Activated CD4-positive, alpha-beta T cell treated with anti-CD3 and anti-CD28 coated beads for 1 hour (primary cell): ENCODE results near the gene MISP.

ENCODE experiments used
- DNase-seq: peaks from one replicate; pipeline ENCODE4 v3.0.0-alpha.2; 2020

The MISP gene

DNA sequence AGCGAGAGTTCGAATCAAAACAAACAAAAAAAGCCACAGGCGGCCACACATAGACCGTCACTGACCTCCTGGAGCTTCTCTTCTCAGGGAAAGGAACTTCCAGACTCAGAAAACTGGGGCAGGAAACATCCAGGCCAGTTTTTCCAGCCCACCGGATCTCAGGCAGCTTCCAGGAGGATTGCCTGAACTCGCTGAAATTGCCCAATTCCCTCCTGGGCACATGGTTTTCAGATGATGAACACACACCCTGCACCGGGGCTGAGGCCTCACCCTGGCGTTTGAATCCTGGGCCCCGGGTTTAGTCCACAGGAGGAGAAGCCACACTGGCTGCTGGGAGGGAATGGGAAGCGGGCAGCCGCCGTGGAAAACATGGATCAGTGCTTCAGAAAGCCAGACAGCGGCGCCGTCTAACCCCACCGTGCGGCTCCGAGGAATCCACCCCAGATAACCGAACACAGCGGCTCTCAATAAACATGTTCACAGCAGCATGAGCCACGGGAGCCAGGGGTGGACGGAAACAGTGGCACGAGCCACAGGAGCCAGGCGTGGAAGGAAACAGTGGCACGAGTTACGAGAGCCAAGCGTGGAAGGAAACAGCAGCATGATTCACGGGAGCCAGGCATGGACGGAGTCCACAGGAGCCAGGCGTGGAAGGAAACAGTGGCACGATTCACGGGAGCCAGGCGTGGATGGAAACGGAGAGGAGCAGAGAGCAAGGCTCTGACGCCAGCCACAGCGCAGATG is 28.2 kb downstream of the MISP start:
- DNase-seq, result no peak

DNA sequence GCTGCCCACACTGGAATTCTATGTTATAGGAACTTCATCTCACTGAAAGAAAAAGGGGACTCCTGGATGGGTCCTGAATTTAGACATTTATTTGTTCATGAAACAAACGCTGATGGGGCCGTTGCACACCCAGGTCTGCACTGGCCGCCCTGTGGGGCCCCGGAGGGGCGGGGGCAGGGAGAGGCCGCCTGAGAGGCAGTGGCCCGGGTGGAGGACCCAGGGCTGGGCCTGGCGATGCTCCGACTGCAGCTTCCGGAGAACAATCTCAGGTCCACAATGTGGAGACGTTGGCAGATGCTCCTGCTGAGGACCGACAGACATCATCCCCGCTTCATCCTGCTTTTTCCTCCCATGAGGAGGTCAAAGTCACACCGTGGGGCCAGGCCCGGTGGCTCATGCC is 30.0 kb downstream of the MISP start:
- DNase-seq, result no peak

DNA sequence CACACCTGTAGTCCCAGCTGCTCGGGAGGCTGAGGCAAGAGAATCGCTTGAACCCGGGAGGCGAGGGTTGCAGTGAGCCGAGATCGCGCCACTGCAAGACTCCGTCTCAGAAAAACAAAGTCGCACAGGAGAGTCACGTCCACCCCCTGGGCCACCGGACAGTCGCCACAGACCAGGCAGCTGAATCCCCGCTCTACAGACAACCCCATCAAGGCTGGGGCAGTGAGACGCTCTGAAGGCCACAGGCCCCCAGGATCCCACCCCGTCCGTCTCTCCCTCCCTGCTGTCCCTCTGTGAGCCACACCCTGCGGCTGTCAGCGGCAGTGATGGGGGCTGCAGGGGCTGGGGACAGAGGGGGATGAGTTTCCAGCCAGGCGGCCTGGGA is 30.9 kb downstream of the MISP start:
- no peak for DNase-seq

DNA sequence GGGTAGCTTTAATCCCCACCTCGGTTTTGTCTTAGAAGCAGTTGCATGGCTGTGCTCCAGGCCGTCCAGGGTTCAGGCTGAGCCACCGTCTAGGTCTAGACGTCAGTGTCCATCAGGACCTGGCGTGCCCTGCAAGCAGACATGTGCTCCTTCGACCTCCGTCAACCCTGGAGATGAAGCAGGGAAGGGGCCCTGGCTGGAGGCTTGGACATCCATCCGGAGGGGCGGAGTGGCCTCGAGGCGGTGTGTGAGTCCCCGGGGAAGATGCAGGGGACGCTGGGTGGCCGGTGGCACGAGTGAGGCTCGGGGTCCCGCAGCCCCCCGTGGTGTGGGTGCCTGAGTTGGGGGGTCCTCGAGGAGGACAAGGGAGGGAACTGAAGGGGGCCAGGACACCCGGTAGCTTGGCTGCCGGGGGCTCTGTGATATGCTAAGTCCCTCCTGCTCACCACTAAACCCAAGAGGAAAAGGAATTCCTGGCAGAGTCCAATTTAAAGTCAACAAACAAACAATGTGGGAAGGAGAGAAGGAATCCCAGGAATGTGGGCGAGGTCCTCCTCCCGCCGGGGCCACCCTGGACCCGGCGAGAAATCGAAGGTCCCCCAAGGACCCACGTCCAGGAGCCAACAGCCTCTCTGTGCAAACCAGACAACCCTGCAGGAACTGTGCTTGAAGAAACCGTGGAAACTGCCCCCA is 31.4 kb downstream of the MISP start:
- DNase-seq, result no peak

DNA sequence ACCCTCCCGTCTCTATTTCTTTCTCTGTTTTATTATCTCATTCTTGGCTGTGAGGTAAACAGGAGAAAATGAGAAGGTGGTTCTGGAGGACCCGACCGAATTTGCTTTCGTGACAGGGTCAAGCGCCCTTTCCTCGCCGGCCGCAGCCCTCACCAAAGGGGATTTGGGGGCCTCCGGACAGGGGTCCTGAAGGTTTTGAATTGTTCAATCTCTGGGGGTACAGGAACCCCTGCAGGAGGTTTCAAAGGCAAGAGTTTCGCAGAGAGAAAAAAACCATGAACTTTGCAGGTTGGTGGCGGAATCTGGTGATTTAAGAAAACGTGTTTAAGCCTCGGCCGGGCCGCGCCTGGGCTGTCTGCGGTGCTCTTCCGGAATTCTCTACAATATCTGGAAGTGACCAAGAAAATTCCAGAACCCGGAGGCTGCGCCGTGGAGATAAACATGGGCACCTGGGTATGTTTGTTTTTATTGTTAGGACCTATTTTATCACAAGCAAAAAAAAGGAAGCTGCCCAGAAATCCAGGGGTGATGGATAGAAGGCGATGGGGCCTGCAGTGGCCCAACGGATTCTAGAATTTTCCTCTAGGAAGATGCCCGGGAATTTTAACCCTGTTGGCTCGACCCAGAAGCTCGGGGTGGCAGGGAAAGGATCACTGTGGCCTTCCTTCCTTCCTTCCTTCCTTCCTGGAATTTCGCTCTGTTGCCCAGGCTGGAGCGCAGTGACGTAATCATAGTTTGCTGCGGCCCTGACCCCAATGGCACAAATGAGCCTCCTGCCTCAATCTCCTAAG is 32.2 kb downstream of the MISP start:
- no peak for DNase-seq

DNA sequence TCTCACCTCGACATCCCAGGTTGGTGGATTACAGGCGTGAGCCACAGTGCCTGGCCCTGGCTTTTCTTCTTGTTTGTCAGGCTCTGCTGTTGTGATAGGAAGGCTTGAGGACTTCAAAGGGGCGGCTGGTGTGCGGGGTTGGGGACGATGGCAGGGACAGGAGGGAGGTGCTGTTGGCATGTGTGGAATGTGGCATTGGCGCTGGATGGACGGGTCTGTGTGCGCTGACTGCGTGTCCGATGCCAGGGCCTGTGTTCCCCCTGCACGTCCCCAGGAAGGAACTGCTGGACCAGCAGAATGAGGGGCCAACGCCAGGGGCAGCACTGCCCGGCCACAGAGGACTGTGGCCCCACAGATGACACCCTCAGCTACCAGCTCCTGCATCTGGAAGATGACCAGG is 33.6 kb downstream of the MISP start:
- no peak for DNase-seq

DNA sequence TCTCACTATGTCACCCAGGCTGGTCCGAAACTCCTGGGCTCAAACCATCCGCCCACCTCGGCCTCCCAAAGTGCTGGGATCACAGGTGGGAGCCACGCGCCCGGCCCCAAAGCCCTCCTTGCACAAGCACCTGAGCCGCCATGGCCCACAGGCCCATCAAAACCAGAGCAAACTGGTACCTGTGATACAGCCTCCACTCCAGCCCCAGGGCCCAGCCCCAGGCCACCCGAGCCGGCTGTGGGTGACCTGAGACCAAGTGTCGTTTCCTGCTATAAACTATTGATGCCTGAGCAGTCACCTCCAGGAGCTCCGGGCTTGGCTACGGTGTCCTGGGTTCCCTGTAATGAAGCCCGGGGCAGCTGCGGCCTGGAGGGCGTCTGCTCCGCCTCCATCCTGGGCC is 36.6 kb downstream of the MISP start:
- no peak for DNase-seq

DNA sequence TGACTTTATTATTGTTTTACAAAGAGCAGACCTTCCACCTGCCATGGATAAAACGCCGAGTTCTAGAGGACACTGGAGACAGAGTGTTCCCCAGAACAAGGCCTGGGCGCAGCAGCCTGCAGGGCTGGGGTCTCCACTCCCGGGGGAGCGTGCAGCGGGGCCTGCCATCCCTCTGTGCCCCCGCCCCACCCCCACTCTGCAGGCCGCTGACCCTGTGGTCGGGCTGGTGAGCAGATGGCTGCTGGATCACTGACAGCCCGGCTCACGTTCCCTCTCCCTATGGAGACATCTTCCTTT is 37.7 kb downstream of the MISP start:
- DNase-seq, result no peak

DNA sequence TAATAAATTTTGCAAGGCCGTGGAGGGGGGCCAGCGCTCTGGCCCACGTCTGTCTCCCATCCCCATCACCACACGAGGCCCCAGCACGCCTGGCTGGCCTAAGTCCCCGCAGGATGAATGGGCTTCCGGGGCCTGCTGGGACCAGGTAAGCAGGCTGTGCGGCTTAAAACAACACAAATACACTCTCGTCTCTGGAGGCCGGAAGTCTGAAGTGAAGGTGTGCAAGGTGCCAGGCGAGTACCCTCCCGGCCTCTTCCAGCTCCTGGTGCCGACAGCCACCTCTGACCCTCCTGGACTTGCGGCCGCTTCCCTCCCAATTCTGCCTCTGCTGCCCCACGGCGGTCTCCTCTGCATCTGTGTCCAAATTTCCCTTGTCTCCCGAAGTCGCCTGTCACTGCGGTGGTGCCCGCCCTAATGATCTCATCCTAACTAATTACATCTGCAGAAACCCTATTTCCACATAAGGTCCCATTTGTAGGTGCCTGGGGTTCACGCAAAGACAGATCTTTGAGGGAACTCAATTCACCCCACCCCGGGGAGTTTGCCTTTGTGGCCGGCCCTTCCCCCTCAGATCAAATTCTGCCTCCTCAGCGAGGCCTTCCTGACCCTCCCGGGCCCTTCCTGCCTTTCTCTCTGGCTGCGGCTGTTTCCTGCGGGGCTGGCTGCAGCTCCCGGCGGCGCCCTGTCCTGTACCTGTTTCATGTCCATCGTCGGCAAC is 38.2 kb downstream of the MISP start:
- no peak for DNase-seq

DNA sequence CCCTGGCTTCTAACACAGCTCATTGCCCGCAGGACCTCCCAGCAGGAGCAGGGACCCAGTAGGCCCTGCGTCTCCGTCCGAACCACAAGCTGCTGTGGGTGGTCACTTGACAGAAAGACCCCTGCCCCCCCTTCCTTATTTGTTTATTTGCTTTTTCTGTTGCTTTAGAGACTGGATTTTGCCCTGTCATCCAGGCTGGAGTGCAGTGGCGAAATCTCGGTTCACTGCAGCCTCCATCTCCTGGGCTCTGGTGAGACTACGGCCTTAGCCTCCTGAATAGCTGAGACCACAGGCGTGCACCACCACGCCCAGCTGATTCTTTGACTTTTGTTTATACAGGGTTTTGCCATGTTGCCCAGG is 38.8 kb downstream of the MISP start:
- DNase-seq, result no peak

DNA sequence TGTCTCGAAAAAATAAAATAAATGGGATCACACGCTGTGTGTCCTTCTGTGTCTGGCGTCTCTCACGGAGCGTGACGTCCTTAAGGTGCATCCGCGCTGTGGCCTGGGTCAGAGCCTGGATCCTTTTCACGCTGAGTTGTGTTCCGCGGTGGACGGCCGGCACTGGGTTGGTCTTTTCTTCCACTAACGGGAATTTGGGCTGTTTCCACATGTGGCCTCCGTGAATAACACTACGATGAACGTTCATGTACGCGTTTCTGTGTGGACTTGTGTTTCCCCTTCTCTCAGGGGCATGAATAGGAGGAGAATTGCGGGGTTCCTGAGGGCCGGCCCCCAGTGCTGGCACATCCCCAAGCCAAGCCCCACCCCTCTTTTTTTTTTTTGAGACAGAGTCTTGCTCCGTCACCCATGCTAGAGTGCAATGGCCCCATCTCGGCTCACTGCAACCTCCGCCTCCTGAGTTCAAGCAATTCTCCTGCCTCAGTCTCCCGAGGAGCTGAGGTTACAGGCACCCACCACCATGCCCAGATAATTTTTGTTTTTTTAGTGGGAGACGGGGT is 40.2 kb downstream of the MISP start:
- no peak for DNase-seq

DNA sequence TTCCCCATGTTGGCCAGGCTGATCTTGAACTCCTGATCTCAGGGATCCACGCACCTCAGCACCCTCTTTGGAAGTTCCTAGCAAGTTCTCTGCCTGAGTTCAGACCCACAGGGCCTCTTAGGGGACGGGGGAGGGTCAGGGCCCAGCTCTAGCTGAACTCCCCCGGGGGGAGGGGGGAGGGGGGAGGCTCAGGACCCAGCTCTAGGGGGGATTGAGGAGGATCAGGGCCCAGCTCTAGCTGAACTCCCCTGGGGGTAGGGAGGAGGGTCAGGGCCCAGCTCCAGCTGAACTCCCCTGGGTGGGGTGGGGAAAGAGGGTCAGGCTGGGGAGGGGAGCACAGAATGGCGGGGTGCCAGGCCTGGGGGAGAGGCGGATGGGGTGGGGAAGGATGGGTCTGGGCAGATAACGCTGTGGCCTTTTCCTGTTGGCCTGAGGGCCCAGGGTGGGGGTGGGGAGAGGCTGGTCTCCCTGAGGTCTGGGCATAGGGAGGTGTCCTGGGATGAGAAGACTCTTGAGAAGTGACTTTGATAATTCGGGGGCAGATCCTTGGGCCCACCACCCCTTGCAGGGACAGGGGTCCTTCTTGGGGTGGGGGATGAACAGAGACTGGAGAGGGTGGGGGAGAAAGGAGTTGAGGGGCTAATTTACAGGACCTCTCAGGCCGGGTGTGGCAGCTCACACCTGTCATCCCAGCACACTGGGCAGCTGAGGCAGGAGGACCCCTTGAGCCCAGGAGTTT is 40.8 kb downstream of the MISP start:
- DNase-seq, result no peak

DNA sequence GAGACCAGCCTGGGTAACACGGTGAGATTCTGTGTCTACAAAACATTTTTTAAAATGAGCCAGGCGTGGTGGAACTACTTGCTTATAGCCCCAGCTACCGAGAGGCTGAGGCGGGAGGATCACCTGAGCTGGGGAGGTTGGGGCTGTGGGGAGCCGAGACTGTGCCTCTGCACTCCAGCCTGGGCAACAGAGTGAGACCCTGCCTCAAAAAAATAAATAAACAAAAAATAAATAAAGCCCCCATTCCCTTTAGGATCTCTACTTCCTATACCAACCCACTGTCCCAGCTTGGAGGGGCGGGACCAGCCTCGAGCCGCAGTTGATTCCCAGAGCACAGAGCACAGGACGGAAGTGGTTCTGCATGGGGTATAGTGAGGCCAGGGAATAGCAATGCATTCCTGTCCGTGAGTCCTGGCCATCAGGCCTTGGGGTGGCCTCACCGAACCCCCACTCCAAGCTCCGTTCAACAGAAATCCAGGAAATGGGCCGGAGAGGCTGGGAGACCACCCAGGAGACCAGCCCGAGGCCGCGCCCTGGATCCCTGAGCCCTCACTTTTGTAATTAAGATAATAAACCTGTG is 41.5 kb downstream of the MISP start:
- no peak for DNase-seq

DNA sequence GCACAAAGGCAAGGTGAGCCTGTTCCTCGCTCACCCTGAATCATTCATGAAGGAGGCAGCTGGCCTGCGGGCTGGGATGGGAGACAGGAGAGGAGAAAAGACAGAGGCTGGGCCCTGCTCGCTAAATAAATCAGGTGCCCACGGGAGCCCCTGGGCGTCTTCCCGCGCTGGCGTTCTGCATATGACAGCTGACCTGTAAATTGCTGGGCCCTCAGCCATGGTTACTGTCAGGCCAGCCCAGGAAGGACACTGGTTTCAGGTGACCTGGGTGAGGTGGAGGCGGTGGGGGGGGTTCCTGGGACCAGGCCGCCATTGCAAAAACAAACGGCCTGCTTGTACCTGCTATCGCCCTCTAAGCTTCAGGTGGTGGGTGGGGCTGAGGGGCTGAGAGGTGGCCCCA is 42.9 kb downstream of the MISP start:
- no peak for DNase-seq

DNA sequence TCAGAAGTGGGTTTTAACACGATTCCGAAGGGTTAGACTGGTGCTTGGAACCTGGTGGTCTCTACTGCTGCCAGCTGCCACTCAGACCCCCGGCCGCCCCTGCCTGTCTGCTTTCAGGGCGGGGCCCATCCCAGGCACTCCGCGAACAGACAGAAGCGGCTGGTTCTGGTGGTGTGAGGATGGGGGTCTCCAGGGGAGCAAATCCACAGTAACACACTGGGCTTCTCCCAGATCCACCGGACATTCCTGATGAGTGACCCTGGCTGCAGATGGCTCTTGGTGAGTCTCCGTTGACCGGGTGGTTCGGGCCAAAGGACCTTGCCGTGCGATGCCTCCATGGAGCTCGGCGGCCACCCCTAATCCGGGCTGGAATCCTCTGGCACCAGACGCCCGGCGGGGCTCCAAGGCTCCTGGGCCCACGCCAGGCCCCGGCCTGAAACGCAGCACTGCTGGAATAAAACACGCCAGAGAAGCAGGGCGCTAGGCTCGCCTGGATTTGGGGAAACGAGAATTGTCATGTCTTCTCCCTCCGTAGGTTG is 44.2 kb downstream of the MISP start:
- DNase-seq, result no peak

DNA sequence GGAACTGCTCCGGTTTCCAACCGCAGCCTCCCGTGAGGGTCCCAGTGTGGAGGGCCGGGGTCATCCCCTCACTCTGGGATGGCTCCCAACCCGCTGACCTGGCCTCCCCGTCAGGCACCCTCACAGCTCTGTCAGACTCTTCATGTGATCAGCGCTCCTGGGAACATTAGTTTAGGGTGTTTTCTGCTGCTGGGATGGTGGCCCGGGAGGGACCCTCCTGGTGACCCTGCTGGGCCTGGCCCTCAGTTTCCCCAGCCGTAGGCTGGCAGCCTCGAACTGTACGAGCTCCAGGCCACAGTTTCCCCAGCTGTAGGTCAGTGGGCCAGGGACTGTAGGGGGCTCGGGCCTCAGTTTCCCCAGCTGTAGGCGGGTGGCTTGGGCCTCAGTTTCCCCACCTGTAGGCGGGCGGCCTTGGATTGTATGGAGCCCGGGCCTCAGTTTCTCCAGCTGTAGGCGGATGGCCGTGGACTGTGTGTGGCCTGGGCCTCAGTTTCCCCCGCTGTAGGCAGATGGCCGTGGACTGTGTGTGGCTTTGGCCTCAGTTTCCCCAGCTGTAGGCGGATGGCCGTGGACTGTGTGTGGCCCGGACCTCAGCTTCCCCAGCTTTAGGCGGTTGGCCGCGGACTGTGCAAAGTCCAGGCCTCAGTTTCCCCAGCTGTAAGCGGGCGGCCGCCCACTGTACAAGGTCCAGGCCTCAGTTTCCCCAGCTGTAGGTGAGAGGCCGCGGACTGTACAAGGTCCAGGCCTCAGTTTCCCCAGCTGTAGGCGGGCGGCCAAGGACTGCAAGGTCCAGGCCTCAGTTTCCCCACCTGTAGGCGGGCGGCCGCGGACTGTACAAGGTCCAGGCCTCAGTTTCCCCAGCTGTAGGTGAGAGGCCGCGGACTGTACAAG is 45.0 kb downstream of the MISP start:
- no peak for DNase-seq

DNA sequence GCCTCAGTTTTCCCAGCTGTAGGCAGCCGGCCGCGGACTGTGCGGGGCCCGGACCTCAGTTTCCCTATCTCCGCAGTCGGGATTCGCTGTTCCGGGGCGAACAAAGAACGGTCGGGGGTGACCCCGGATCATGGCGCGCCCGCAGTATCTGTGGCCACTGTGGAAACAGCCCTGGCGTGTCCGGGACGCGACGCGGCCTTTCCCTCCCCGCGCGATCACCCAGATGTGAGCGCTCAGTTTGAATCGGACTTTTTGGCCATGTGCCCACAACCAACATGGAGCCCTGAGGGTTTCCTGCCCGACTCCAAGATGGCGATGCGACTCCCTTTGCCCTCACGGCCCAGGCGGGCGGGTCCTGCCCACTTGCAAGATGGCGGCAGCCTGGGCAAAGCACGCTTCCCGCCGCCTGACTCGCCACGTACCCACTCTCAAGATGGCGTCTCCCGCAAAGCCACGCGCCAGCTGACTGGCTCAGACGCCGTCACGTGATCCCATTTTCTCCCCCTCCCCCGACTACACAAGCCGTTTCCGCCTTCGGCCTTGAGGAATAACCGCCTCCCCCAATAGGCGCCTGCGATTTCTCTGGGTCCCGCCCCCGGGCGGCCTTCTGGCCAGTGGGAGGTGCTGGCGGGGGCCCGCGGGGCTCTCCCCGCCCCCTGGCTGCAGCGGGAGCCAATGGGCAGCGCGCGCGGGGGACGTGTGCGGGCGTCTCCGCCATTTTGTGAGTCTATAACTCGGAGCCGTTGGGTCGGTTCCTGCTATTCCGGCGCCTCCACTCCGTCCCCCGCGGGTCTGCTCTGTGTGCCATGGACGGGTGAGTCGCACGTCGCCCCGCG is 46.0 kb downstream of the MISP start, which contains the start of gene PTBP1:
TSS of gene PTBP1 (plus strand) at position 761 of the 836 bp plus-strand sequence. CDS start at position 807, 46 bp downstream.
- peak; percentile 100 for DNase-seq

DNA sequence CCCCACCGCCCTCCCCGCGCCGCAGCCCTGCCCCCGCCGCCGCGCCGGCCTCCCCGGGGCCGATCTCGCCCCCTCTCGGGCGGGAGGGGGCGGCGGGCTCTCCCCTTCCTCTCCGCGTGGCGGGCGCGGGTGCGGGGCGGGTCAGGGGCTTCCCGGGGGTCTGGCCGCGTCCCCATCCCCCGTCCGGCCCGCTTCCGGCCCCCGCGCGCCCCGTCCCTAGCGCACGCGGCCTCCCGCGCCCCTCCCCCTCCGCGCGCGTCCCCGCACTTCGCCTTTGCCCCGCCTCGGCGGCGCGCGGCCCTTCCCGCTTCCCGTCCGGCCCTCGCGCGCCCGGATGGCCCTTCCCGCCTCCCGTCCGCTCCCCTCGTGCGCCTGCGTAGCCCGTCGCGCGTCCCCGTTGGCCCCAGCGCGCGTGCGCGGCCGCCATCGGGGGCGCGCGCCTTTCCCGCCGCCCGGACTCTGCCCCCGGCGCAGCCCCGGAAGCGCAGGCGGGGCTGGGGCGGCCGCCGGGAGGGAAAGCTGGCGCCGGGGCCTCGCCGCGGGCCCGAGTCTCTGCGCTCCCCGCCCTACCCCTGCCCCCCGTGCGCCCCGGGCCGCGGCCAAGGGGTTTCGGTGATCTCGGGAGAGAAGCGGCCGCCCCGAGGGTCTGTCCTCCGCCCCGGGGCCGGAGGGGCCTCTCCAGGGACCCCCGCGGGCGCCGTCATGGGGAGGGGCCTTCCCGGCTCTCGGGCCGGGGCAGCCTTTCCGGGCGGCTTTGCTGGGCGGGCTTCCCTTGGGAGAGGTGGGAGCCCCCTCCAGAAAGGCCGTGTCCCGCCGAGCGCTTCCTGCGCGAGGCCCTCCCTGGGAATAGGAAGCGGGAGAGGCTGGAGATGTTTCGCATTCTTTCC is 46.9 kb downstream of the MISP start:
- DNase-seq, result peak; percentile 79
